Osteoblast (primary cell): Measurements from ENCODE around the gene MGP. TPM values are rescaled to one million over a fixed set of nuclear protein-coding genes. Genes with fewer than 3 reads are reported as not detected.

Experiments used
- DNase-seq: peaks from one replicate; pipeline ENCODE4 v3.0.0; 2011; ENCODE audit warnings: low spot score, mixed read lengths; ENCODE audit not compliant: insufficient read length; ENCODE audit errors: missing footprints
- H2AFZ ChIP-seq: 2 replicates; pipeline ENCODE4 v1.6.0; 2011; ENCODE audit warnings: mild to moderate bottlenecking, low read length
- H3K27ac ChIP-seq: 2 replicates; pipeline ENCODE4 v1.5.1; 2011; ENCODE audit warnings: mild to moderate bottlenecking, low read depth, low read length, moderate library complexity
- H3K27me3 ChIP-seq: 2 replicates; pipeline ENCODE4 v1.6.0; 2012; ENCODE audit warnings: mild to moderate bottlenecking, control low read depth, inconsistent platforms, low read length, moderate library complexity; ENCODE audit not compliant: insufficient read depth
- H3K36me3 ChIP-seq: 2 replicates; pipeline ENCODE4 v1.5.1; 2011; ENCODE audit warnings: mild to moderate bottlenecking, low read length, control low read depth, moderate library complexity; ENCODE audit not compliant: insufficient read depth
- H3K4me1 ChIP-seq: 2 replicates; pipeline ENCODE4 v1.5.1; 2011; ENCODE audit warnings: mild to moderate bottlenecking, low read length, control low read depth, moderate library complexity; ENCODE audit not compliant: insufficient read depth
- H3K4me2 ChIP-seq: 2 replicates; pipeline ENCODE4 v1.6.0; 2011; ENCODE audit warnings: mild to moderate bottlenecking, low read length; ENCODE audit not compliant: insufficient read depth
- H3K4me3 ChIP-seq: fragments of 200-600 bp; sonication (generic); 3 replicates; pipeline ENCODE4 v1.5.1; 2012; ENCODE audit warnings: mild to moderate bottlenecking, low read length, inconsistent platforms; ENCODE audit not compliant: insufficient read depth
- H3K79me2 ChIP-seq: 2 replicates; pipeline ENCODE4 v1.6.0; 2012; ENCODE audit warnings: mild to moderate bottlenecking, low read length, control low read depth, inconsistent platforms; ENCODE audit not compliant: insufficient read depth
- H3K9me3 ChIP-seq: 2 replicates; pipeline ENCODE4 v1.5.1; 2011; ENCODE audit warnings: low read depth, low read length, control low read depth
- H4K20me1 ChIP-seq: 2 replicates; pipeline ENCODE4 v1.6.0; 2012; ENCODE audit warnings: mild to moderate bottlenecking, low read length, control low read depth; ENCODE audit not compliant: insufficient read depth
- total RNA-seq: library from RNA; depleted of rRNA; stranded (reverse); fragments of >200 nt; gene quantifications from 2 replicates; pipeline ENCODE4 v1.2.3, GENCODE V29; 2012
- TF ChIP-seq, protein P1 (sequence below): IDR thresholded peaks from 2 replicates; pipeline ENCODE4 v1.5.1; 2011; ENCODE audit warnings: mild to moderate bottlenecking, low read depth, low read length, moderate library complexity; ENCODE audit errors: extremely low read depth

The MGP gene
- total RNA-seq, 1 donor, result 8.0 TPM

DNA sequence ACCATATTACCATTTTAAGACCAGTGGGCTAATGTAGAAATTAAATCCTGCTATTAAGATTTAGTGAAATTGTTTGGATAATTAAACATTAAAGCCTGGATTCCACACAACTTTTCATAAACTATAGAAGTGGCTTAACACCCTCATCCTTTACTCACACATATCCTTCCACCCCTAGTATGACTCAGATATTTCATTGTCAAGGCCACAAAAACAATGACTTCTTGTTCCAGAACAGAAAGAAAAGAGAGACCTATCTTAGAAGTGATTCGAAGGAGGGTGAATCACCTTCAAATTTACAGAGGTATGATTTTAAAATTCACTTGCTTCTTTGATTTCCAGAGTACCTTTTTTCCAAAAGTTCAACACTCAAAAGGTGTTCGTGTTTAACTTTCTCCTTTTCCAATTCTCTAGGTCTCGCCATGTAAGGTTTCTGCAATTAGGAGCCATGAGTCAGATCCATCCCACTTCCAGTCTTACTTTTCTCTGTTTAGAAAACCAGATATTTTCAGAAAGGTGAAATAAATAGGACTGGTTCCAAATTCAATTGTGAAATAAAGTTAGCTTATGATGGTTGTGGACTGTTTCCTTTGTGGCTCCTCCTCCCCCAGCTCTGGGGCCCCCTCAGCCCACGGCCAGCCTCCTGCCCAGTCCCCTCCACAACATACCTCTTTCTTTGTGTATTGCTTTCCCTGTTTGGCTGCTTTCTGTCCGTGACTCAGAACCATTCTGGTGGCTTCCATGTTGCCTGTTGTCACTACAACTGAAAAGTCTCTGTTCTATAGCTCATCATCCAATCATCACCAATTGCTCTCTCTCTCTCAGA is 24.6 kb upstream of the MGP start:
- H3K27me3 ChIP-seq, result no peaks in the 10 kb centered on the region
- H3K4me3 ChIP-seq, result no peak overlapping the region
- no peak for DNase-seq
- H3K4me2 ChIP-seq, result peak overlapping the region; percentile 25
- H3K79me2 ChIP-seq, result no peaks in the 10 kb centered on the region
- H3K27ac ChIP-seq, result no peak overlapping the region
- no peaks in the 10 kb centered on the region for H4K20me1 ChIP-seq
- H3K9me3 ChIP-seq, result no peaks in the 10 kb centered on the region
- peaks cover 2% of the 10 kb centered on the region for H3K4me1 ChIP-seq
- no peaks in the 10 kb centered on the region for H3K36me3 ChIP-seq
- TF ChIP-seq, protein P1, sequence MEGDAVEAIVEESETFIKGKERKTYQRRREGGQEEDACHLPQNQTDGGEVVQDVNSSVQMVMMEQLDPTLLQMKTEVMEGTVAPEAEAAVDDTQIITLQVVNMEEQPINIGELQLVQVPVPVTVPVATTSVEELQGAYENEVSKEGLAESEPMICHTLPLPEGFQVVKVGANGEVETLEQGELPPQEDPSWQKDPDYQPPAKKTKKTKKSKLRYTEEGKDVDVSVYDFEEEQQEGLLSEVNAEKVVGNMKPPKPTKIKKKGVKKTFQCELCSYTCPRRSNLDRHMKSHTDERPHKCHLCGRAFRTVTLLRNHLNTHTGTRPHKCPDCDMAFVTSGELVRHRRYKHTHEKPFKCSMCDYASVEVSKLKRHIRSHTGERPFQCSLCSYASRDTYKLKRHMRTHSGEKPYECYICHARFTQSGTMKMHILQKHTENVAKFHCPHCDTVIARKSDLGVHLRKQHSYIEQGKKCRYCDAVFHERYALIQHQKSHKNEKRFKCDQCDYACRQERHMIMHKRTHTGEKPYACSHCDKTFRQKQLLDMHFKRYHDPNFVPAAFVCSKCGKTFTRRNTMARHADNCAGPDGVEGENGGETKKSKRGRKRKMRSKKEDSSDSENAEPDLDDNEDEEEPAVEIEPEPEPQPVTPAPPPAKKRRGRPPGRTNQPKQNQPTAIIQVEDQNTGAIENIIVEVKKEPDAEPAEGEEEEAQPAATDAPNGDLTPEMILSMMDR, result no peak
- H2AFZ ChIP-seq, result peak overlapping the region; percentile 31

DNA sequence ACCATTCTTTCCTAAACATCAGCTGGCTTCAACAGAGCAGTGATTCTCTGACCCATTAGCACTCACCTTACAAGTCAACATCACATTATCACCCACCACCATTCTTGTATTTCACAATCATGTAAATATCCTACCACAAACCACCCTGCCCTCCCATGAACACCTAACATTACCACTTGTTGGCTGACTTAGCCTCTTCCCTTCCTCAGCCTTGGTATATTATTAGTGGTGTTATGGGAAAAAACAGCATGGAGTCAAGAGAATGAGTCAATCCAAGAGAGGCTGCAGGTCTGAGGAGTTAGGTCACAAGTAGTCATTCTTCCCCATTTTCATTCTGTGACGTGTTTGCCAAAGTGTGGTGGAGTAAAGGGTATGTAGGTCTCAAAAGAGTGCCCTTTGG is 22.3 kb upstream of the MGP start:
- Histone ChIP-seq H3K4me2 (no peak overlapping the region), H3K27me3 (no peaks in the 10 kb centered on the region), H3K79me2 (no peaks in the 10 kb centered on the region), H3K9me3 (no peaks in the 10 kb centered on the region), H3K27ac (no peak overlapping the region), H3K4me1 (peaks cover 2% of the 10 kb centered on the region), H3K4me3 (no peak overlapping the region), H3K36me3 (no peaks in the 10 kb centered on the region), H2AFZ (no peak overlapping the region), H4K20me1 (no peaks in the 10 kb centered on the region)
- no peak for DNase-seq
- TF ChIP-seq, protein P1, result no peak

DNA sequence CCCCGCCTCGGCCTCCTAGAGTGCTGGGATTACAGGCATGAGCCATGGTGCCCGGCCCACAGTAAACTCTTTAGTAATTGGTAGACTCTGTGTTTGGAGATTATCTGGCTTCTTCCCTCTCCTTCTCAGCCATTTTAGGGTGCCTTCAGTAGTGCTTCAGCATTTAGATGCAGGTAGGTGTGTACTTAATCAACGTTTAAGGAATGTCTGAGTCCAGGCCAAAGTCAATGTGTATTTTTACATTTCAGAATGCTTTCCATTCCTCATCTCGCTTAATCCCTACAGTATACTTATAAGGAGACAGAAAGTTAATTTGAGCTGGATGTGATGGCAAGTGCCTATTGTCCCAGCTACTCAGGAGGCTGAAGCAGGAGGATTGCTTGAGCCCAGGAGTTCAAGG is 20.5 kb upstream of the MGP start:
- TF ChIP-seq, protein P1, result no peak
- peaks cover 2% of the 10 kb centered on the region for H3K4me1 ChIP-seq
- H3K4me2 ChIP-seq, result no peak overlapping the region
- no peaks in the 10 kb centered on the region for H3K36me3 ChIP-seq
- no peak overlapping the region for H2AFZ ChIP-seq
- H3K27ac ChIP-seq, result no peak overlapping the region
- H4K20me1 ChIP-seq, result no peaks in the 10 kb centered on the region
- H3K27me3 ChIP-seq, result no peaks in the 10 kb centered on the region
- H3K9me3 ChIP-seq, result no peaks in the 10 kb centered on the region
- no peak overlapping the region for H3K4me3 ChIP-seq
- no peaks in the 10 kb centered on the region for H3K79me2 ChIP-seq
- no peak for DNase-seq

DNA sequence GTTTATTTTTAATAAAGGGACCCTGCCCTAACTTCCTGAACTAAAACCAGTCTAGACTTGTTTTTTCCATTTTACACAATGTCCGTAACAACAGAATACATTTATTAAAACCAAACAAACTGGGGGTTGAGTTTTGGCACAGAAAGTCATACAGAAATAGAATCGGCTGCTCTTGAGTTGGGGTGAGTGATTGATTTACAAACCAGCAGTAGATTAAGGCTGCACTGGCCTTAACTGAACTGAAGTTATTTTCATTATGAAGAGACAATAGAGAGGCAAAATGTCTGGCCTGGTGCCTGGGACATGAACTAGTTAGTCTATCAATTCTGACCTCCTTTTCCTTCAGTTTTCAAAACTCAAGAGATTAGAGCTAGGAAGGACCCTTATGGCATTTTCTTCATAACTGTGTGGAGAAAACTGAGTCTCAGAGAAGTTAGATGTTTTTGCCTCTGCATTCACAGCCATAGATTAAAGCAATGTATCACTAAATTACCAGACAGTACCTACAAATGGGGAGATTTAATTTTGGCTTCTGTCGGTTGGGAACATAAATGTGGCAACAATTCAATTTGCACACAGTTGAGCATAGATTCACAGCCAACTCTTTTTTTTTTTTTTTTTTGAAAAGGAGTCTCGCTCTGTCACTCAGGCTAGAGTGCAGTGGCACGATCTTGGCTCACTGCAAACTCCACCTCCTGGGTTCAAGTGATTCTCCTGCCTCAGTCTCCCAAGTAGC is 19.8 kb upstream of the MGP start:
- Histone ChIP-seq H3K9me3 (no peaks in the 10 kb centered on the region), H3K27ac (no peak overlapping the region), H3K4me1 (peaks cover 2% of the 10 kb centered on the region), H3K4me3 (no peak overlapping the region), H3K27me3 (no peaks in the 10 kb centered on the region), H3K36me3 (no peaks in the 10 kb centered on the region), H3K4me2 (no peak overlapping the region), H4K20me1 (no peaks in the 10 kb centered on the region), H3K79me2 (no peaks in the 10 kb centered on the region), H2AFZ (no peak overlapping the region)
- TF ChIP-seq, protein P1, result no peak
- no peak for DNase-seq
